Aorta (tissue), 5 donors: ENCODE results near the gene PCNX4. TPM values are rescaled to one million over a fixed set of nuclear protein-coding genes. Genes with fewer than 3 reads are reported as not detected.

Experiments used
- ATAC-seq: fragments of 200-7000 bp; cut with Tn5 transposase; one replicate; pipeline ENCODE4 v1.9.1; 2022; ENCODE audit warnings: moderate library complexity; ENCODE audit not compliant: low FRiP score
- DNase-seq, 2 donors: peaks; one replicate each; pipeline ENCODE4 v3.0.0-alpha.2; 2020
- H3K27ac ChIP-seq, 2 donors: one replicate each; pipeline ENCODE4 v1.5.1; 2013; ENCODE audit warnings: low read length in 2 of 2, mild to moderate bottlenecking in 2 of 2, moderate library complexity in 2 of 2, control low read depth in 1 of 2, inconsistent platforms in 1 of 2, low read depth in 1 of 2
- H3K27me3 ChIP-seq, 2 donors: one replicate each; pipeline ENCODE4 v1.6.1; 2013; ENCODE audit warnings: control low read depth in 1 of 2, low read length in 1 of 2, mild to moderate bottlenecking in 1 of 2, moderate library complexity in 1 of 2; ENCODE audit not compliant: insufficient read depth in 2 of 2, control insufficient read depth in 1 of 2
- H3K36me3 ChIP-seq, 2 donors: one replicate each; pipeline ENCODE4 v1.6.1; 2013; ENCODE audit warnings: control low read depth in 1 of 2, low read length in 1 of 2, mild to moderate bottlenecking in 1 of 2; ENCODE audit not compliant: insufficient read depth in 2 of 2, control insufficient read depth in 1 of 2
- H3K4me1 ChIP-seq, 2 donors: one replicate each; pipeline ENCODE4 v1.6.1; 2013; ENCODE audit warnings: low read length in 2 of 2, control low read depth in 1 of 2, mild to moderate bottlenecking in 1 of 2, moderate library complexity in 1 of 2; ENCODE audit not compliant: insufficient read depth in 2 of 2, control insufficient read depth in 1 of 2
- H3K4me3 ChIP-seq, 2 donors: one replicate each; pipeline ENCODE4 v1.5.1; 2013; ENCODE audit warnings: low read length in 2 of 2, control low read depth in 1 of 2, mild to moderate bottlenecking in 1 of 2
- H3K9me3 ChIP-seq: one replicate; pipeline ENCODE4 v1.6.1; 2013; ENCODE audit warnings: mild to moderate bottlenecking, low read length; ENCODE audit not compliant: control insufficient read depth
- WGBS, 2 donors: extraction: QIAGEN DNeasy Blood & Tissue Kit; methylation state at CpG; one replicate each; pipeline ENCODE4 v1.1.7; 2013; 5-methylcytosine and 5-hydroxymethylcytosine counted together
- intact Hi-C, 2 donors: fragments of 100-400 bp; cut with DNase I; formaldehyde crosslinking; loops; one replicate each; pipeline versions ENCODE4 v1.14.2 to v1.15.0; 2022
- polyA plus RNA-seq, 2 donors: library from polyadenylated mRNA; stranded (reverse); fragments of 200-250 nt; gene quantifications; one replicate each; pipeline ENCODE4 v1.2.3, GENCODE V29; 2013
- total RNA-seq, 2 donors: library from RNA; stranded (reverse); fragmentation: NEBNext Ultra II Directional; extraction: Animal tissue kit (Norgen Biotek cat#: 25700); gene quantifications; one replicate each; pipeline ENCODE4 v1.2.1, GENCODE V29; 2021
- donor health status: healthy with polysubstance abuse.
- donor health status: Bipolar disorder and iron deficiency.
- donor health status: DM: no; HTN: no; CAD: no.
- donor health status: DM: no; HTN: no; CAD: no.
- donor health status: DM: yes; HTN: yes; CAD: no.

Gene PCNX4
- total and polyA plus RNA-seq, 4 donors = 6.0 to 49.7 (median 30.2) TPM

GRCh38 chr14:60085085-60085484 lies 6.6 kb upstream of the PCNX4 start:
- intact Hi-C loops = no loop called here
- DNase-seq (no peak), ATAC-seq (no peak)
- Histone ChIP-seq H3K36me3 (no peaks in the 10 kb centered on the region), H3K4me1 (no peaks in the 10 kb centered on the region), H3K27me3 (no peaks in the 10 kb centered on the region), H3K27ac (no peak overlapping the region), H3K9me3 (no peaks in the 10 kb centered on the region), H3K4me3 (no peak overlapping the region)

- 93 to 96% methylated on average over 3 of the region's 3 CpGs for WGBS, 2 donors
- H3K4me1 ChIP-seq = no peaks in the 10 kb centered on the region
- H3K36me3 ChIP-seq = no peaks in the 10 kb centered on the region
- no peaks in the 10 kb centered on the region for H3K9me3 ChIP-seq
- DNase-seq (no peak), ATAC-seq (no peak)
- H3K27ac ChIP-seq = no peak overlapping the region
- no peaks in the 10 kb centered on the region for H3K27me3 ChIP-seq
- H3K4me3 ChIP-seq = no peak overlapping the region
- intact Hi-C loops = no loop called here
These were observed 6.0 kb upstream of the PCNX4 start for GRCh38 chr14:60085693-60086092.

GRCh38 chr14:60087668-60088067 lies 4.1 kb upstream of the PCNX4 start:
- Histone ChIP-seq H3K27me3 (no peaks in the 10 kb centered on the region), H3K4me1 (no peaks in the 10 kb centered on the region), H3K36me3 (no peaks in the 10 kb centered on the region), H3K27ac (no peak overlapping the region), H3K4me3 (no peak overlapping the region), H3K9me3 (no peaks in the 10 kb centered on the region)
- ATAC-seq (no peak), DNase-seq (no peak)
- intact Hi-C loops = no loop called here
- WGBS, 2 donors = 93 to 95% methylated on average over 3 of the region's 3 CpGs

GRCh38 chr14:60089221-60089620 lies 2.5 kb upstream of the PCNX4 start:
- Histone ChIP-seq H3K27ac (no peak overlapping the region), H3K4me3 (no peak overlapping the region), H3K27me3 (no peaks in the 10 kb centered on the region), H3K4me1 (no peaks in the 10 kb centered on the region), H3K36me3 (no peaks in the 10 kb centered on the region), H3K9me3 (no peaks in the 10 kb centered on the region)
- intact Hi-C loops = no loop called here
- ATAC-seq (no peak), DNase-seq (no peak)
- 58 to 72% methylated on average over 4 of the region's 4 CpGs for WGBS, 2 donors

- no peaks in the 10 kb centered on the region for H3K4me1 ChIP-seq
- 5% methylated on average over 16 of the region's 16 CpGs for WGBS, 2 donors
- H3K4me3 ChIP-seq = peak overlapping the region; percentile 46 to 48
- peak overlapping the region; percentile 6 to 49 for H3K27ac ChIP-seq
- no peaks in the 10 kb centered on the region for H3K9me3 ChIP-seq
- ATAC-seq (peak; percentile 28), DNase-seq (peak in 1 of 2 donors; percentile 52)
- H3K27me3 ChIP-seq = no peaks in the 10 kb centered on the region
- intact Hi-C loops = loop anchor here (2.0 to 5.0 kb wide), 2 partner anchors 76 to 158 kb away; partner anchors contain the start of genes DHRS7 (in 1 of the 2) and PPM1A (in 1 of the 2)
- no peaks in the 10 kb centered on the region for H3K36me3 ChIP-seq
These were observed 731 bp upstream of the PCNX4 start for GRCh38 chr14:60090864-60091519.

GRCh38 chr14:60092526-60092920 lies 800 bp downstream of the PCNX4 start:
- peak; percentile 38 for ATAC-seq
- 0% methylated on average over 14 of the region's 14 CpGs for WGBS, 2 donors
- H3K9me3 ChIP-seq = no peaks in the 10 kb centered on the region
- H3K4me1 ChIP-seq = no peaks in the 10 kb centered on the region
- no peak for DNase-seq
- intact Hi-C loops = loop anchor here (1.0 to 5.0 kb wide), 2 partner anchors 73 to 75 kb away; partner anchors contain the start of gene DHRS7 (in 2 of the 2)
- H3K27me3 ChIP-seq = no peaks in the 10 kb centered on the region
- H3K36me3 ChIP-seq = no peaks in the 10 kb centered on the region
- peak overlapping the region; percentile 6 to 31 for H3K27ac ChIP-seq
- H3K4me3 ChIP-seq = peak overlapping the region; percentile 46 to 92

- ATAC-seq = no peak
- 1 to 3% methylated on average over 3 of the region's 3 CpGs for WGBS, 2 donors
- intact Hi-C loops = loop anchor here in 1 of 2 donors (5.0 kb wide), 1 partner anchor 74 kb away; the partner anchor contains the start of gene DHRS7
- H3K27me3 ChIP-seq = no peaks in the 10 kb centered on the region
- DNase-seq = no peak
- H3K27ac ChIP-seq = peak overlapping the region; percentile 29 to 87
- peak overlapping the region; percentile 46 to 92 for H3K4me3 ChIP-seq
- no peaks in the 10 kb centered on the region for H3K4me1 ChIP-seq
- H3K9me3 ChIP-seq = no peaks in the 10 kb centered on the region
- no peaks in the 10 kb centered on the region for H3K36me3 ChIP-seq
These were observed 1.4 kb downstream of the PCNX4 start for GRCh38 chr14:60093080-60093479.

- Histone ChIP-seq H3K27me3 (no peaks in the 10 kb centered on the region), H3K36me3 (no peaks in the 10 kb centered on the region), H3K9me3 (no peaks in the 10 kb centered on the region), H3K4me3 (no peak overlapping the region), H3K27ac (no peak overlapping the region), H3K4me1 (no peaks in the 10 kb centered on the region)
- no peak for ATAC-seq
- intact Hi-C loops = loop anchor here in 1 of 2 donors (5.0 kb wide), 1 partner anchor 74 kb away; the partner anchor contains the start of gene DHRS7
- DNase-seq = no peak
These were observed 1.9 kb downstream of the PCNX4 start for GRCh38 chr14:60093606-60094005.

GRCh38 chr14:60094306-60094897 lies 2.7 kb downstream of the PCNX4 start:
- H3K36me3 ChIP-seq = no peaks in the 10 kb centered on the region
- H3K9me3 ChIP-seq = no peaks in the 10 kb centered on the region
- H3K27me3 ChIP-seq = no peaks in the 10 kb centered on the region
- H3K4me1 ChIP-seq = no peaks in the 10 kb centered on the region
- DNase-seq (no peak), ATAC-seq (no peak)
- H3K27ac ChIP-seq = peak overlapping the region in 1 of 2 donors; percentile 32
- intact Hi-C loops = loop anchor here in 1 of 2 donors (5.0 kb wide), 1 partner anchor 73 kb away; the partner anchor contains the start of gene DHRS7
- no peak overlapping the region for H3K4me3 ChIP-seq
- 56 to 66% methylated on average over 5 of the region's 5 CpGs for WGBS, 2 donors
